OCI-LY1 (cell line): ENCODE measurements around the gene BBX.

Source experiments
- H2AFZ ChIP-seq: fragments of 200-600 bp; sonication (generic), shearing (Covaris generic); 2 replicates; pipeline ENCODE4 v1.6.0; 2014; ENCODE audit warnings: antibody characterized with exemption, mild to moderate bottlenecking, low read length
- H3F3A ChIP-seq: fragments of 200-600 bp; sonication (generic), shearing (Covaris generic); 2 replicates; pipeline ENCODE4 v1.6.0; 2014; ENCODE audit warnings: mild to moderate bottlenecking, antibody characterized with exemption, low read length, moderate library complexity; ENCODE audit not compliant: insufficient read depth
- H3K27ac ChIP-seq: fragments of 200-600 bp; sonication (generic); 2 replicates; pipeline ENCODE4 v1.5.1; 2014; ENCODE audit warnings: low read length, mixed run types, mild to moderate bottlenecking, low read depth; ENCODE audit not compliant: poor library complexity, severe bottlenecking
- H3K27me3 ChIP-seq: fragments of 200-600 bp; sonication (generic); 2 replicates; pipeline ENCODE4 v1.6.0; 2014; ENCODE audit warnings: antibody characterized with exemption, mild to moderate bottlenecking, low read length, moderate library complexity; ENCODE audit not compliant: insufficient read depth
- H3K36me3 ChIP-seq: fragments of 200-600 bp; sonication (generic); 2 replicates; pipeline ENCODE4 v1.6.1; 2014; ENCODE audit warnings: mild to moderate bottlenecking, antibody characterized with exemption, low read length, moderate library complexity, mixed read lengths; ENCODE audit not compliant: insufficient read depth
- H3K4me1 ChIP-seq: fragments of 200-600 bp; sonication (generic); 2 replicates; pipeline ENCODE4 v1.5.1; 2014; ENCODE audit warnings: mild to moderate bottlenecking, low read length, moderate library complexity; ENCODE audit not compliant: insufficient read depth, severe bottlenecking
- H3K4me2 ChIP-seq: fragments of 200-600 bp; sonication (generic), shearing (Covaris generic); 2 replicates; pipeline ENCODE4 v1.6.1; 2014; ENCODE audit warnings: low read length
- H3K4me3 ChIP-seq: fragments of 200-600 bp; sonication (generic); 2 replicates; pipeline ENCODE4 v1.5.1; 2014; ENCODE audit warnings: low read length, low read depth, mild to moderate bottlenecking, mixed read lengths; ENCODE audit not compliant: poor library complexity, severe bottlenecking
- H3K79me2 ChIP-seq: fragments of 200-600 bp; shearing (Covaris generic); 2 replicates; pipeline ENCODE4 v1.6.1; 2016; ENCODE audit warnings: mixed run types, low read length, mixed read lengths; ENCODE audit not compliant: insufficient read depth
- H3K9ac ChIP-seq: fragments of 200-600 bp; sonication (generic), shearing (Covaris generic); 2 replicates; pipeline ENCODE4 v1.6.1; 2014; ENCODE audit warnings: mild to moderate bottlenecking, low read length, mixed read lengths
- H3K9me2 ChIP-seq: fragments of 200-600 bp; sonication (generic), shearing (Covaris generic); 2 replicates; pipeline ENCODE4 v1.6.1; 2014; ENCODE audit warnings: low read depth, mild to moderate bottlenecking, low read length, mixed read lengths
- H3K9me3 ChIP-seq: fragments of 200-600 bp; shearing (Covaris generic); 2 replicates; pipeline ENCODE4 v1.6.1; 2014; ENCODE audit warnings: low read length, mixed read lengths
- H4K20me1 ChIP-seq: fragments of 200-600 bp; sonication (generic), shearing (Covaris generic); 2 replicates; pipeline ENCODE4 v1.6.0; 2016; ENCODE audit warnings: mild to moderate bottlenecking, low read length; ENCODE audit not compliant: insufficient read depth
- EZH2 ChIP-seq: fragments of 200-600 bp; sonication (generic), shearing (Covaris generic); IDR thresholded peaks from 2 replicates; pipeline ENCODE4 v1.8.0; 2017; ENCODE audit warnings: borderline replicate concordance, mixed run types, mild to moderate bottlenecking, antibody characterized with exemption, low read length, moderate library complexity, mixed read lengths
- TF ChIP-seq, protein P1 (sequence below): fragments of 200-600 bp; sonication (generic), shearing (Covaris generic); IDR thresholded peaks from 2 replicates; pipeline ENCODE4 v1.5.1; 2017; ENCODE audit warnings: mild to moderate bottlenecking, antibody characterized with exemption, low read length, moderate library complexity, mixed read lengths

The BBX gene

DNA sequence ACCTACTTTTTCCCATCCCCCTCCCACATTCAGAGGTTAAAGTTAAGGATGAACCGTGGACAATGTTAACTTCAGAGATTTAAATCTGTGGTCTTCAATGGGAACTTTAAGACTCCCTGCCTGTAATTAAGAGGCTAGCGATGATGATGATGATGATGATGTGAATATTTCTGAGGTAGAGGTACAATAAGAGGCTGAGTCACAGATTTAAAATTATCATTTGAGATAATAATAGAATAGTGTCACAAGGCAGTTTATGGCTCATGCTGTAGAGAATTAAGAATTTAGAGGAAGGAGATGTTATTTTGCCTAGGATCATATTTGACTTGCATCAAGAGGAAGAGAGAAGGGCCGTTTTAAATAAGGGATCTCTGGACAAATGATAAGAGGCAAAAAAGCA lies 146.2 kb downstream of the BBX start:
- H3K4me1 ChIP-seq, result peaks cover 26% of the 10 kb centered on the region
- H3K9ac ChIP-seq, result no peak overlapping the region
- TF ChIP-seq, protein P1, sequence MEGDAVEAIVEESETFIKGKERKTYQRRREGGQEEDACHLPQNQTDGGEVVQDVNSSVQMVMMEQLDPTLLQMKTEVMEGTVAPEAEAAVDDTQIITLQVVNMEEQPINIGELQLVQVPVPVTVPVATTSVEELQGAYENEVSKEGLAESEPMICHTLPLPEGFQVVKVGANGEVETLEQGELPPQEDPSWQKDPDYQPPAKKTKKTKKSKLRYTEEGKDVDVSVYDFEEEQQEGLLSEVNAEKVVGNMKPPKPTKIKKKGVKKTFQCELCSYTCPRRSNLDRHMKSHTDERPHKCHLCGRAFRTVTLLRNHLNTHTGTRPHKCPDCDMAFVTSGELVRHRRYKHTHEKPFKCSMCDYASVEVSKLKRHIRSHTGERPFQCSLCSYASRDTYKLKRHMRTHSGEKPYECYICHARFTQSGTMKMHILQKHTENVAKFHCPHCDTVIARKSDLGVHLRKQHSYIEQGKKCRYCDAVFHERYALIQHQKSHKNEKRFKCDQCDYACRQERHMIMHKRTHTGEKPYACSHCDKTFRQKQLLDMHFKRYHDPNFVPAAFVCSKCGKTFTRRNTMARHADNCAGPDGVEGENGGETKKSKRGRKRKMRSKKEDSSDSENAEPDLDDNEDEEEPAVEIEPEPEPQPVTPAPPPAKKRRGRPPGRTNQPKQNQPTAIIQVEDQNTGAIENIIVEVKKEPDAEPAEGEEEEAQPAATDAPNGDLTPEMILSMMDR, result no peak
- TF ChIP-seq EZH2, result no peak

DNA sequence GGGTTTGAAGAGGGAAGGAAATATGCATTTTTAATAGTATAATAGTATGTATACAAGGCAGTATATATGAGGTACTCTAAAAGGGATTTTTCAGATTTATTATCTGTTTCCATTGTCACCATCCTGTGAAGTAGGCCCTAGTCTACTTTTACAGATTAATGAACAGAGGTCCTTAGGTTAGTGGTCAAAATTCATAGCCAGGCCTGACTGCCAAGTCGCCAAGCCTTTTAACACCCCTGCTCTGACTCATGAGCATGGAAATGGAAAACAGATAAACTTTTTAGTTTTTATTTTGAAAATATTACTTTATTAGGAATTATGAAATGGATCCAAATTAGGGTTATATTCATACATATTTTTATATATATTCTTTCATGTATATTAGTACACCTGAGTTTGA lies 146.9 kb downstream of the BBX start:
- H3K9ac ChIP-seq, result no peak overlapping the region
- H2AFZ ChIP-seq, result no peak overlapping the region
- TF ChIP-seq, protein P1, result no peak
- TF ChIP-seq EZH2, result no peak
- H3K27me3 ChIP-seq, result no peaks in the 10 kb centered on the region
- H3F3A ChIP-seq, result no peaks in the 10 kb centered on the region
- peaks cover 33% of the 10 kb centered on the region for H3K4me1 ChIP-seq
- H3K36me3 ChIP-seq, result no peaks in the 10 kb centered on the region
- H3K79me2 ChIP-seq, result no peaks in the 10 kb centered on the region
- no peak overlapping the region for H3K4me2 ChIP-seq
- no peaks in the 10 kb centered on the region for H3K9me2 ChIP-seq
- H3K9me3 ChIP-seq, result no peaks in the 10 kb centered on the region
- no peak overlapping the region for H3K4me3 ChIP-seq
- H4K20me1 ChIP-seq, result no peaks in the 10 kb centered on the region
- no peak overlapping the region for H3K27ac ChIP-seq

More for the DNA sequence above, 146.2 kb downstream of the BBX start:
- Histone ChIP-seq H3K4me3 (no peak overlapping the region), H3K79me2 (no peaks in the 10 kb centered on the region), H3K27ac (no peak overlapping the region), H3K4me2 (no peak overlapping the region), H4K20me1 (no peaks in the 10 kb centered on the region), H3K9me3 (no peaks in the 10 kb centered on the region), H3K36me3 (no peaks in the 10 kb centered on the region), H3K9me2 (no peaks in the 10 kb centered on the region), H2AFZ (no peak overlapping the region), H3F3A (no peaks in the 10 kb centered on the region), H3K27me3 (no peaks in the 10 kb centered on the region)

DNA sequence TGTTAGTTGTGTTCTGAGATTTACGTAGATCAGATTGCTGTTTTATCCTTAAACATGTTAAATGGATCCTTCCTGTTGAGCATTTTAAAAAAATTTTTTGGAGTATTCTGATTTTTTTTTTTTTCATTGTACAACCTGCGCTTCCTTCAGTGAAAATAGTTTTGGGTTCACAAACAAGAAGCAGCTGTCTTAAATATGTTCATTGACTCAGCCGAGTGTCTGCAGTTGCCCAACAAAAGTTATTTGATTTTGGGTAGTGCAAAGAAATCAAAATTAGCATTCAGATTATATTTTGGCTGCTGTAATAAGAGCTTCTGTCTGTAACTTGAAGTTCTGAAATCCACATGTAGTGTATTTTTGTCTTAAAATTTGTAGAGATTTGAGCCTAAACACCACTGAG lies 148.2 kb downstream of the BBX start:
- H2AFZ ChIP-seq, result no peak overlapping the region
- no peak overlapping the region for H3K4me3 ChIP-seq
- TF ChIP-seq, protein P1, result no peak
- no peaks in the 10 kb centered on the region for H3K36me3 ChIP-seq
- H3K27ac ChIP-seq, result no peak overlapping the region
- H3K27me3 ChIP-seq, result no peaks in the 10 kb centered on the region
- no peaks in the 10 kb centered on the region for H4K20me1 ChIP-seq
- no peaks in the 10 kb centered on the region for H3K9me2 ChIP-seq
- H3K4me2 ChIP-seq, result no peak overlapping the region
- H3K9me3 ChIP-seq, result no peaks in the 10 kb centered on the region
- no peaks in the 10 kb centered on the region for H3K79me2 ChIP-seq
- peaks cover 46% of the 10 kb centered on the region for H3K4me1 ChIP-seq
- H3K9ac ChIP-seq, result no peak overlapping the region
- H3F3A ChIP-seq, result no peaks in the 10 kb centered on the region
